GM18505 (cell line): ENCODE measurements around the gene TMED6.
"Not testable (repeated sequence)": the region's sequence is repeated elsewhere in the genome, so short reads cannot be mapped to it uniquely, and the experiment has no call there.

Experiments
- ATAC-seq: cut with Tn5 transposase; IDR thresholded peaks from one replicate; pipeline ENCODE4 v1.9.1; 2021; ENCODE audit not compliant: unreplicated experiment
- POLR2A ChIP-seq: IDR thresholded peaks from 4 replicates; pipeline ENCODE4 v1.6.1; 2011; ENCODE audit warnings: borderline replicate concordance; ENCODE audit not compliant: insufficient read depth, insufficient read length; ENCODE audit errors: extremely low read depth

Gene TMED6

DNA sequence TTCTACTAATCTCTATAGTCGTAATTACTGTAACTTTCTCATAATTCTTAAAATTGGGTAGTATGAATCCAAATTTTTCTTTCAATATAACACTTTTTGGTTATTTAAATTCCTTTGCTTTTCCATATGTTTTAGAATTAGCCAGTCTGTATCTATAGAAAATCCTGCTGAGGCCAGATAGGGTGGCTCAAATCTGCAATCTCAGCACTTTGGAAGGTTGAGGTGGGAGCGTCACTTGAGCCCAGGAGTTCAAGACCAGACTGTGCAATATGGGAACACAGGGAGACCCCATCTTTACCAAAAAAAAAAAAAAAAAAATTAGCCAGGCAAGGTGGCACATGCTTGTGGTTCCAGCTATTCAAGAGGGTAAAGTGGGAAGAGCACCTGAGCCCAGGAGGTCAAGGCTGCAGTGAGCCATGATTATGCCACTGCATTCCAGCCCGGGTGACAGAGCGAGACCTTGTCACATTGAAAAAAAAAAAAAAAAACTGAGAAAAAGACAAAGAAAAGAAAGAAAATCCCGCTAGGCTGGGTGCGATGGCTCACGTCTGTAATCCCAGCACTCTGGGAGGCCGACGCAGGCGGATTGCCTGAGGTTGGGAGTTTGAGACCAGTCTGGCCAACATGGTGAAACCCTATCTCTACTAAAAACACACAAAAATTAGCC is 24.9 kb upstream of the TMED6 start:
- ATAC-seq, result no peak
- no peak for TF ChIP-seq POLR2A

GRCh38 chr16:69373019-69373418 is 21.4 kb upstream of the TMED6 start:
- no peak for ATAC-seq
- no peak for TF ChIP-seq POLR2A

DNA sequence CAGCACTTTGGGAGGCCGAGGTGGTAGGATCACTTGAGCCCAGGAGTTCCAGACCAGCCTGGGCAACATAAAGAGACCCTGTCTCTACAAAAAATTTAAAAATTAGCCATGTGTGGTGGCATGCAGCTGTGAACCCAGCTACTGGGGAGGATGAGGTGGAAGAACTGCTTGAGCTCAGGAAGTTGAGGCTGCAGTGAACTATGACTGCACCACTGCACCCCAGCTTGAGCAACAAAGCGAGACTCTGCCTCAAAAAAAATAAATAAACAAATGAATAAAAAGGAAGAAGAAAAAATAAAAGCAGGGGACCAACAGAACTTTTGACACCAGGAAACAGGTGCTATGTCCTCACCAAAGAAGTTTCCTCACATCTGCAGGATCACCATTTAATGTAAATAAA is 20.0 kb upstream of the TMED6 start:
- no peak for ATAC-seq
- no peak for TF ChIP-seq POLR2A

DNA sequence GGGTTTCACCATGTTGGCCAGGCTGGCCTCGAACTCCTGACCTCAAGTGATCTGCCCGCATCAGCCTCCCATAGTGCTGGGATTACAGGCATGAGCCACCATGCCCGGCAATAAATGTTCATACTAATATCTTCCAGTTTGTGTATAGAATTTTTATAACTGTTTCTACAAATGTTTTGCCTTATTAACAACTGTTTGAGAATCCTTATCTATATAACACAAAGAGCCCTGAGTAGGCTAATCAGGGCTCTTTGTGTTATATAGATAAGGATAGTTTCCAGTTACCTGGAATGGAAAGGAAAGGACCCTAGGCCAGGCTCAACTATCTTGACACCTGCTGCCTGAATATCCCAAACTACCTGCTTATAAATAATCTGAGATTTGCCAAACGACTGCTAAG is 17.3 kb upstream of the TMED6 start:
- no peak for ATAC-seq
- TF ChIP-seq POLR2A, result no peak

GRCh38 chr16:69367980-69368379 is 16.4 kb upstream of the TMED6 start:
- no peak for TF ChIP-seq POLR2A
- no peak for ATAC-seq

DNA sequence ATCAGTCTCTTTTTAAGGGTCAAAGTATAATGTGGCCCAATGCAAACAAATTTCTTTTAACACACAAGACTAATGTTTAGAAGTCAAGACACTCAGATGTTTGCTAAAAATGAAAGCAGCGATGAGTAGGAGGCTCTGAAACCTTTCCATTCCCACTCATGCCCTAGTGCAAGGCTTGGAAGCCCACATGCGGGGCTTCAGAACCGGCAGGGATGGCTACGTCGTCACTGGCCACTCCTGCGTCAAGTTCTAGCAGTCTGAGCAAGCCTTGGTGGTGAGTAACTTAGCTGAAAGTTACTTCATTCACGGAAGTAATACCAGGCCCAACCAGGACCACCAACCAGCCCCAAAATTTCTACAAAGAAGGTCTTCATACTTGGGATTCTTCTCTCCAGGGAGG is 14.8 kb upstream of the TMED6 start:
- ATAC-seq, result no peak
- no peak for TF ChIP-seq POLR2A

GRCh38 chr16:69365901-69366300 is 14.3 kb upstream of the TMED6 start:
- no peak for TF ChIP-seq POLR2A
- ATAC-seq, result no peak

- TF ChIP-seq POLR2A, result no peak
- ATAC-seq, result no peak
Observed at GRCh38 chr16:69364088-69364487, 12.5 kb upstream of the TMED6 start.

DNA sequence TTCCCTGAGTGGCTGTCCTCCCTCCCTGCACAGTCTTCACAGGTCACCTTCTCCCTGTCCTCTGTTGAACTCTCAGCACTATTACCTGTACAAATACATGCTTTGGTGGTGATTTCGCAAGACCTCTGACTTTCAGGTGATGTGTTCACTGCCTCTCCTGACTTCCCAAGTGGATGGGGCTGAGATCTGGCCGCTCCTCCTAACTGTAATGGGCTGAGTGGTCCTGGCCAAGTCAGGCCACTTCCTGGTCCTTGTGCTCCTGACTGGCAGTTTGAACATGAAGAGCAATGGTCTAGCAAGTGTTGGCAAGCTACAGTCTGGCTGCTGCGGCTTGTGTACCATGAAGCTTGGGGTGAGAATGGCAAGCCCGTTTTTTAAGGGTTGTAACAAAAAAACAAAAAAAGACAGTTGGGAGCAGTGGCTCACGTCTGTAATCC is 11.7 kb upstream of the TMED6 start:
- no peak for TF ChIP-seq POLR2A
- ATAC-seq, result no peak

DNA sequence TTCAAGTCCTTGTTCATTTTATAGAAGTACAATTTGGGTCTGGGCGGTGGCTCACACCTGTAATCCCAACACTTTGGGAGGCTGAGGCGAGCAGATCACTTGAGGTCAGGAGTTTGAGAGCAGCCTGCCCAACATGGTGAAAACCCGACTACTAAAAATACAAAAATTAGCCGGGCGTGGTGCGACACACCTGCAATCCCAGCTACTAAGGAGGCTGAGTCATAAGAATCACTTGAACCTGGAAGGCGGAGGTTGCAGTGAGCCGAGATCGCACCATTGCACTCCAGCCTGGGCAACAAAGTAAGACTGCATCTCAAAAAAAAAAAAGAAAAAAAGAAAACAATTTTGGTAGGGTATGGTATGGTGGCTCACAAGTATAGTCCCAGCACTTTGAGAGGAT is 8.5 kb upstream of the TMED6 start:
- not testable (repeated sequence) for ATAC-seq

DNA sequence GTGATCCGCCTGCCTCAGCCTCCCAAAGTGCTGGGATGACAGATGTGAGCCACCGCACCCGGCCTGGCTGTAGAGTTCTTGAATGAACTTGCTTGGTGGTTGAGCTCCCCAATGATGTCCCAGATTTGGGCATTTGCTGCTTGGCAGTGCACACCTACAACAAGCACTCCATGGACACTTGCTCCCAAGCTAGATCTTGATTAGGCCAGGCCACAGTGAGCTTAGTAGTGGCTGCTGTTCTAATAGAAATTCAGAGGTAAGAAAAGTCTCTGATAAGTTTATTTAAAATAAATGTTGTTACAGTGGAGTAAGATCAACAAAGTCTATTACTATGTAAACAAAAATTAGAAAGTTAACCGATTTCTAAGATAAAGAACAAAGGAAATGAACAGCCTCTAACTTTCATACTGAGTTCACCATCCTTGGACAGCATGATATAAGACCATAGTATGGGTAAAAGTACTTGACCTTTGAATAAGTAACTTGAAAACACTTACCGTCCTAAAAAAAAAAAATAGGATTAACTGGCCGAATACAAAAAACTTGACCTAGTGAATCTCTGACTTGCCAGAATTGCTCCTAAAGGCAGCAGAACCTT is 951 bp downstream of the TMED6 start:
- TF ChIP-seq POLR2A, result no peak
- no peak for ATAC-seq

DNA sequence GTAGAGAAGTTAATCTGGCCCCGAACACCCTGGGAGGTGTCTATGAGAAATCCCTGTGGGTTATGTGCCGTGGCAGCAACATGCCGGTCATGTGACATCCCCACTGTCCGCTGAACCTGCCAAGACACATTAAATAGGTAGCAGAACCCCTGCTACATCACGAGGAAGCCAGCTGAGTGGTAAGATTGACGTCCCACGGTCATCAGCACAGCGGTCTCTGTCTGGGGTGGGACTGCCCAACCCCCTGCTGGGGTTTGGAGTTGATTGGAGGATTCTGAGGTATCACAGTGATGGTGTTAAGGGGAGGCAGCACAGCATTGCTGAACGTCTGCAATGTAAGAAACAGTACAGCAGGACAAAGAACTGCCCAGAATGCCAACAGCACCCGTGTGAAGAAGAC is 2.0 kb downstream of the TMED6 start:
- TF ChIP-seq POLR2A, result no peak
- no peak for ATAC-seq

DNA sequence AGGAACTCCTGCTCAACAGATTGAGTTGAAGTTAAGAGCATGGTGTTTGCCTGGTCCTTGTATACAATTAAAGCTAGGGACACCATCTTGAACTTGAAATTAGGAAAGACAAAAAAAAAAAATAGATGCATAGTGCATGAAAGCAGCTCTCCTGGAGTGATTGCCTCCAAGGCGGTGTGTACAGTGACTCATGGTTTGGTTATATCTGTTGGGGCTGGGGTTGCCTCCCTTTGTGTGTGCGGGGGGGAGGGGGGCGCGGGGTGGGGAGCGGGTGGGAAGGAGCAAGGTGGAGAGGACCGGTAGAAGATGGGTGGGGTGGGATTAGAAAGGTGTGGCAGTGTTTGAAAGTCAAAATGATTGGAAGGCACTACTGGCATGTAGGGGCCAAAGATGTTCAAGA is 3.4 kb downstream of the TMED6 start:
- no peak for ATAC-seq
- TF ChIP-seq POLR2A, result no peak

DNA sequence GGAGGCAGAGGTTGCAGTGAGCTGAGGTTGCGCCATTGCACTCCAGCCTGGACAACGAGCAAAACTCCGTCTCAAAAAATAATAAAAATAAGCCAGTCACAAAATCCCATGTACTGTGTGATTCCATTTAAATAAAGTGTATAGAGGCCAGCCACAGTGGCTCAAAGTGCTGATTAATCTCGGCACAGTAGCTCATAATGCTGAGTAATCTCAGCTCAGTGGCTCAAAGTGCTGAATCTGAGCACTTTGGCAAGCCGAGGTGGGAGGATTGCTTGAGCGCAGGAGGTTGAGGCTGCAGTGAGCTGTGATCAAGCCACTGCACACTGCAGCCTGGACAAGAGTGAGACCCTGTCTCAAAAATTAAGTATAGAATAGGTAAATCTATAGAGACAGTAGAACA is 4.9 kb downstream of the TMED6 start:
- TF ChIP-seq POLR2A, result no peak
- no peak for ATAC-seq

DNA sequence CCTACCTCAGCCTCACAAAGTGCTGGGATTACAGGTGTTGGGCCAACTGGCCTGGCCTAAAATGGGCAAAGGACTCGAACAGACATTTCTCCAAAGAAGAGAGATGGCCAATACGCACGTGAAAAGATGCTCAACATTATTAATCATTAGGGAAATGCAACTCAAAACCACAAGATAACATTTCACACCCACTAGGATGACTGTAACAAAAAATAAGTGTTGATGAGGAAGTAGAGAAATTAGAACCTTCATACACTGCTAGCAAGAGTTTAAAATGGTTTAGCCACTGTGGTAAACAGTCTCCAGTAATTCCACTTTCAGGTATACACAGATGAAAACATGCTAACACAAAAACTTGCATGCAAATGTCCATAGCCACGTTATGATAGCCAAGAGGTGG is 5.7 kb downstream of the TMED6 start:
- no peak for ATAC-seq

More for the DNA sequence above, 5.7 kb downstream of the TMED6 start:
- no peak for TF ChIP-seq POLR2A
